Measurements from ENCODE around the gene TMEM147. TPM values are rescaled to one million over a fixed set of nuclear protein-coding genes. Genes with fewer than 3 reads are reported as not detected.

TMEM147 gene
- total and polyA plus RNA-seq, 10 of the 15 experiments (the other 5 are each of a cell fraction or from before 2014, with no cell fraction given): 53.4 to 145 (median 79.3) TPM

- no peaks in the 10 kb centered on the region for H3K9me3 ChIP-seq (replicated peaks; ENCODE audit: control insufficient read depth, insufficient read depth, low read length)
- no peaks in the 10 kb centered on the region for H4K20me1 ChIP-seq (ENCODE audit: control insufficient read depth, insufficient read depth)
- no peaks in the 10 kb centered on the region; a peak in 1 of 4 replicates for H3K27me3 ChIP-seq (replicated peaks in 1 of 2; ENCODE audit: control insufficient read depth in 2 of 2, insufficient read depth in 2 of 2, low read length in 1 of 2)
- DNase-seq (ENCODE audit: low read depth, low spot score) (no peak), FAIRE-seq (no peak), ATAC-seq (no peak)
- H3K36me3 ChIP-seq (ENCODE audit: control insufficient read depth in 2 of 2, insufficient read depth in 2 of 2, low read length in 1 of 2): no peaks in the 10 kb centered on the region
- ChIA-PET RAD21 (ENCODE audit: unreplicated experiment) (interaction anchor here (0.9 to 4.8 kb wide), 5 partner anchors 33 to 137 kb away, joined by 3 to 24 read pairs (median 4); partner anchors contain the start of gene COX6B1), SMC1A (ENCODE audit: uncharacterized antibody, unreplicated experiment) (interaction anchor here (1.4 to 5.7 kb wide), 5 partner anchors 16 to 158 kb away, joined by 3 to 35 read pairs (median 12); partner anchors contain the start of gene HAUS5), POLR2A (interaction anchor here (1.5 to 1.6 kb wide), 2 partner anchors 80 to 101 kb away, joined by 5 to 6 read pairs; partner anchors contain the start of gene HAUS5), CTCF (interaction anchor here (1.2 to 6.3 kb wide), 11 partner anchors 16 to 235 kb away, joined by 4 to 87 read pairs (median 9); partner anchors contain the start of gene COX6B1)
- H3K4me2 ChIP-seq (ENCODE audit: control insufficient read depth, insufficient read depth): no peak overlapping the region
- no peak overlapping the region for H3K27ac ChIP-seq (ENCODE audit: control insufficient read depth, insufficient read depth)
- H3K79me2 ChIP-seq (ENCODE audit: control insufficient read depth, insufficient read depth, low read length): no peaks in the 10 kb centered on the region
- BruUV-seq (replicated peaks): no TSS peak
- no peak overlapping the region for H3K4me3 ChIP-seq
- no peak overlapping the region for H2AFZ ChIP-seq (ENCODE audit: control insufficient read depth, low read depth, low read length)
- no peak overlapping the region for H3K9ac ChIP-seq (ENCODE audit: control insufficient read depth, insufficient read depth, low read length)
- TF ChIP-seq HDAC6 (IDR thresholded peaks at IDR 0.05; ENCODE audit: unreplicated experiment): no peak
- no peak for TF ChIP-seq SMAD1 (IDR thresholded peaks at IDR 0.05; ENCODE audit: low read depth, partially characterized antibody)
- no peak for TF ChIP-seq JUND (IDR thresholded peaks at IDR 0.05; ENCODE audit: low read depth, low read length)
- no peak for TF ChIP-seq TCF3 (IDR thresholded peaks at IDR 0.05; ENCODE audit: borderline replicate concordance, insufficient read depth, low read depth, low read length)
- TF ChIP-seq STAT1 (conservative IDR thresholded peaks at IDR 0.05): no peak
- no peak for TF ChIP-seq WRNIP1 (IDR thresholded peaks at IDR 0.05; ENCODE audit: borderline replicate concordance, low read depth, low read length)
- no peak for TF ChIP-seq LARP7 (IDR thresholded peaks at IDR 0.05)
- no peak for TF ChIP-seq TARDBP (IDR thresholded peaks at IDR 0.05; ENCODE audit: borderline replicate concordance)
- intact Hi-C loops (cut with micrococcal nuclease; ENCODE audit: unreplicated experiment): loop anchor here (2.0 kb wide), 1 partner anchor 33 kb away; the partner anchor contains the start of gene TMEM147
- in situ Hi-C loops (cut with MboI): no loop called here
- 63% methylated on average over 6 of the region's 7 CpGs for WGBS (ENCODE audit: insufficient coverage, insufficient replicate concordance, low lambda C conversion rate, missing lambda C conversion rate)
- H3K4me1 ChIP-seq (ENCODE audit: control insufficient read depth, insufficient read depth, low read length): peaks cover 8% of the 10 kb centered on the region
These were observed 34.1 kb upstream of the TMEM147 start for GRCh38 chr19:35511337-35511736.

Measured in GM12878 (cell line).